ENCODE results near the gene PRDX5. TPM values are rescaled to one million over a fixed set of nuclear protein-coding genes. Genes with fewer than 3 reads are reported as not detected.

Gene PRDX5
- total RNA-seq, 2 experiments from 2014 or later = 31.7 to 33.1 TPM

GRCh38 chr11:64351136-64351631 lies 33.3 kb downstream of the PRDX5 start:
- CTCF ChIA-PET = no interaction called here
- no peaks in the 10 kb centered on the region for H3K9me3 Mint-ChIP-seq
- POLR2A ChIA-PET = interaction anchor here (1.1 kb wide), 1 partner anchor 9 kb away, joined by 3 read pairs; no protein-coding TSS in a partner anchor
- H3K27ac ChIP-seq (ENCODE audit: low read depth in 1 of 2, low read length in 2 of 2) = no peak overlapping the region
- intact Hi-C loops (cut with DNase I, micrococcal nuclease) = no loop called here
- H3K27ac Mint-ChIP-seq = no peak overlapping the region
- H3K27me3 ChIP-seq (ENCODE audit: control insufficient read depth in 1 of 2, insufficient read depth in 2 of 2, low read length in 2 of 2) = no peaks in the 10 kb centered on the region
- peaks cover 46% of the 10 kb centered on the region for H3K36me3 ChIP-seq (ENCODE audit: insufficient read depth, low read length)
- H3K4me3 Mint-ChIP-seq = no peak overlapping the region
- peaks cover 3% of the 10 kb centered on the region for H3K4me1 ChIP-seq (ENCODE audit: insufficient read depth, low read length)
- TF ChIP-seq, protein P1, sequence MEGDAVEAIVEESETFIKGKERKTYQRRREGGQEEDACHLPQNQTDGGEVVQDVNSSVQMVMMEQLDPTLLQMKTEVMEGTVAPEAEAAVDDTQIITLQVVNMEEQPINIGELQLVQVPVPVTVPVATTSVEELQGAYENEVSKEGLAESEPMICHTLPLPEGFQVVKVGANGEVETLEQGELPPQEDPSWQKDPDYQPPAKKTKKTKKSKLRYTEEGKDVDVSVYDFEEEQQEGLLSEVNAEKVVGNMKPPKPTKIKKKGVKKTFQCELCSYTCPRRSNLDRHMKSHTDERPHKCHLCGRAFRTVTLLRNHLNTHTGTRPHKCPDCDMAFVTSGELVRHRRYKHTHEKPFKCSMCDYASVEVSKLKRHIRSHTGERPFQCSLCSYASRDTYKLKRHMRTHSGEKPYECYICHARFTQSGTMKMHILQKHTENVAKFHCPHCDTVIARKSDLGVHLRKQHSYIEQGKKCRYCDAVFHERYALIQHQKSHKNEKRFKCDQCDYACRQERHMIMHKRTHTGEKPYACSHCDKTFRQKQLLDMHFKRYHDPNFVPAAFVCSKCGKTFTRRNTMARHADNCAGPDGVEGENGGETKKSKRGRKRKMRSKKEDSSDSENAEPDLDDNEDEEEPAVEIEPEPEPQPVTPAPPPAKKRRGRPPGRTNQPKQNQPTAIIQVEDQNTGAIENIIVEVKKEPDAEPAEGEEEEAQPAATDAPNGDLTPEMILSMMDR (IDR thresholded peaks at IDR 0.05) = no peak
- no peak for ATAC-seq (ENCODE audit: poor library complexity)
- H3K27me3 Mint-ChIP-seq = no peaks in the 10 kb centered on the region
- DNase-seq = no peak
- H3K36me3 Mint-ChIP-seq (ENCODE audit: low read depth) = peaks cover 9% of the 10 kb centered on the region
- no peak overlapping the region for H3K4me3 ChIP-seq (ENCODE audit: low read length)
- H3K9me3 ChIP-seq (ENCODE audit: control insufficient read depth in 1 of 2, insufficient read depth in 1 of 2, low read length in 2 of 2) = no peaks in the 10 kb centered on the region
- no peaks in the 10 kb centered on the region for H3K4me1 Mint-ChIP-seq (ENCODE audit: low read depth)

DNA sequence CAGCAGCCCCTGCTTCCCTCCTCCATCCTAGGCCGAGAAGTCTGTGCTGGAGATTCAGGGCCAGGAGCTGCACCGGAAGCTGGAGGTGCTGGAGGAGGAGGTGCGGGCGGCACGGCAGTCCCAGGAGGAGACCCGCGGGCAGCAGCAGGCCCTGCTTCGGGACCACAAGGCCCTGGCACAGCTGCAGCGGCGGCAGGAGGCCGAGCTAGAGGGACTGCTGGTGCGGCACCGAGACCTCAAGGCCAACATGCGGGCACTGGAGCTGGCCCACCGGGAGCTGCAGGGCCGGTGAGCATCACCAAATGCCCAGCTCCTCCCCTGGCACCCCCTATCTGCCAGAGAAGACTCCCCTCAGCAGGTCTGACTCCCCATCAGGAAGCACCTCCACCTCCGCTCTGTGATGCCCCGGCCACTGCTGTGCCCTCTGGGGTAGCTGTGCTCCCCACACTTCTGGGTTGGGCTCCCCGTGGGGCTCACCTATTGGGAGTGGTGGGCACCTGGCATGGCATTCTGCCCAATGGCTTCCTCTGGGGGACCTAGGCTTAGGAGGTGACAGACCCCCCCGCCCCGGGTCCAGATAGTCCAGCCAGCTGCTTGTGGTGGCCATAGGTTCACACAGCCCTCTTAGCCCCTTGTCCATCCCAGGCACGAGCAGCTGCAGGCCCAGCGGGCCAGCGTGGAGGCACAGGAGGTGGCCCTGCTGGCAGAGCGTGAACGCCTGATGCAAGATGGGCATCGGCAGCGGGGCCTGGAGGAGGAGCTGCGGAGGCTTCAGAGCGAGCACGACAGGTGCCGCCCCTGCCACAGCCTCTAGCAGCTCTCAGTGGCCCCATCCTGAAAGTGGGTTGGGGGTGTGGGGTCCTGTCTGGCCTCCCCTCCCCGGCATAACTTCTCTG lies 34.4 kb downstream of the PRDX5 start:
- peaks cover 5% of the 10 kb centered on the region for H3K4me1 Mint-ChIP-seq (ENCODE audit: low read depth)
- no peak overlapping the region for H3K27ac Mint-ChIP-seq
- H3K9me3 Mint-ChIP-seq = no peaks in the 10 kb centered on the region
- H3K27me3 ChIP-seq (ENCODE audit: control insufficient read depth in 1 of 2, insufficient read depth in 2 of 2, low read length in 2 of 2) = no peaks in the 10 kb centered on the region
- H3K36me3 ChIP-seq (ENCODE audit: insufficient read depth, low read length) = peaks cover 47% of the 10 kb centered on the region
- ATAC-seq (ENCODE audit: poor library complexity) (no peak), DNase-seq (no peak)
- intact Hi-C loops (cut with DNase I, micrococcal nuclease) = no loop called here
- TF ChIP-seq, protein P1 (IDR thresholded peaks at IDR 0.05) = no peak
- no peak overlapping the region for H3K27ac ChIP-seq (ENCODE audit: low read depth in 1 of 2, low read length in 2 of 2)
- H3K27me3 Mint-ChIP-seq = no peaks in the 10 kb centered on the region
- no peak overlapping the region for H3K4me3 Mint-ChIP-seq
- CTCF ChIA-PET = interaction anchor here (0.6 to 0.9 kb wide), 2 partner anchors 14 to 196 kb away, joined by 3 read pairs; no protein-coding TSS in a partner anchor
- POLR2A ChIA-PET = interaction anchor here (1.1 to 1.9 kb wide), 2 partner anchors 10 to 35 kb away, joined by 3 to 10 read pairs; partner anchors contain the start of genes PRDX5 and TRMT112
- peaks cover 11% of the 10 kb centered on the region for H3K36me3 Mint-ChIP-seq (ENCODE audit: low read depth)
- no peak overlapping the region for H3K4me3 ChIP-seq (ENCODE audit: low read length)
- no peaks in the 10 kb centered on the region for H3K9me3 ChIP-seq (ENCODE audit: control insufficient read depth in 1 of 2, insufficient read depth in 1 of 2, low read length in 2 of 2)
- peaks cover 6% of the 10 kb centered on the region for H3K4me1 ChIP-seq (ENCODE audit: insufficient read depth, low read length)

- no peaks in the 10 kb centered on the region for H3K9me3 Mint-ChIP-seq
- H3K4me1 Mint-ChIP-seq (ENCODE audit: low read depth) = peaks cover 11% of the 10 kb centered on the region
- no peak overlapping the region for H3K27ac Mint-ChIP-seq
- H3K27ac ChIP-seq (ENCODE audit: low read depth in 1 of 2, low read length in 2 of 2) = no peak overlapping the region
- H3K36me3 Mint-ChIP-seq (ENCODE audit: low read depth) = peaks cover 9% of the 10 kb centered on the region
- H3K4me3 ChIP-seq (ENCODE audit: low read length) = no peak overlapping the region
- peaks cover 14% of the 10 kb centered on the region for H3K4me1 ChIP-seq (ENCODE audit: insufficient read depth, low read length)
- no peaks in the 10 kb centered on the region for H3K9me3 ChIP-seq (ENCODE audit: control insufficient read depth in 1 of 2, insufficient read depth in 1 of 2, low read length in 2 of 2)
- peaks cover 44% of the 10 kb centered on the region for H3K36me3 ChIP-seq (ENCODE audit: insufficient read depth, low read length)
- no peaks in the 10 kb centered on the region for H3K27me3 Mint-ChIP-seq
- ATAC-seq (ENCODE audit: poor library complexity) (no peak), DNase-seq (no peak)
- POLR2A ChIA-PET = interaction anchor here (1.9 kb wide), 1 partner anchor 35 kb away, joined by 10 read pairs; the partner anchor contains the start of genes PRDX5 and TRMT112
- H3K4me3 Mint-ChIP-seq = no peak overlapping the region
- intact Hi-C loops (cut with DNase I, micrococcal nuclease) = no loop called here
- CTCF ChIA-PET = interaction anchor here (0.7 to 1.0 kb wide), 2 partner anchors 22 to 35 kb away, joined by 3 to 4 read pairs; partner anchors contain the start of gene PRDX5
- no peaks in the 10 kb centered on the region for H3K27me3 ChIP-seq (ENCODE audit: control insufficient read depth in 1 of 2, insufficient read depth in 2 of 2, low read length in 2 of 2)
- TF ChIP-seq, protein P1 (IDR thresholded peaks at IDR 0.05) = no peak
Observed at GRCh38 chr11:64352995-64353714, 35.2 kb downstream of the PRDX5 start.
